ENCODE data around the gene OLFML2A.

Gene OLFML2A

GRCh38 chr9:124790801-124791505 is 14.0 kb downstream of the OLFML2A start:
- Histone ChIP-seq H3K4me3 (ENCODE audit: insufficient read depth, low read length, poor library complexity, severe bottlenecking) (no peak overlapping the region), H3K36me3 (ENCODE audit: low read length) (no peaks in the 10 kb centered on the region), H3F3A (ENCODE audit: insufficient read depth) (no peaks in the 10 kb centered on the region), H3K4me2 (ENCODE audit: low read depth, low read length, poor library complexity, severe bottlenecking) (no peak overlapping the region), H3K27ac (ENCODE audit: low read depth, low read length) (no peak overlapping the region), H3K9ac (ENCODE audit: low read length) (no peak overlapping the region), H3K9me2 (replicated peaks; ENCODE audit: insufficient read depth, low read length) (no peaks in the 10 kb centered on the region), H3K27me3 (ENCODE audit: low read length) (no peaks in the 10 kb centered on the region), H3K79me2 (ENCODE audit: insufficient read depth, low read length) (no peaks in the 10 kb centered on the region), H2AFZ (ENCODE audit: low read depth, low read length, severe bottlenecking) (no peak overlapping the region), H3K9me3 (ENCODE audit: insufficient read depth, low read length) (no peaks in the 10 kb centered on the region), H4K20me1 (ENCODE audit: low read depth, low read length) (no peaks in the 10 kb centered on the region)
- TF ChIP-seq CTCF (IDR thresholded peaks at IDR 0.05; ENCODE audit: insufficient read depth, low read length, poor library complexity, severe bottlenecking) (no peak), EZH2phosphoT487 (conservative IDR thresholded peaks at IDR 0.05; ENCODE audit: low read length) (no peak)

- Histone ChIP-seq H3K4me2 (ENCODE audit: low read depth, low read length, poor library complexity, severe bottlenecking) (no peak overlapping the region), H2AFZ (ENCODE audit: low read depth, low read length, severe bottlenecking) (no peak overlapping the region), H3K79me2 (ENCODE audit: insufficient read depth, low read length) (no peaks in the 10 kb centered on the region), H3K27ac (ENCODE audit: low read depth, low read length) (no peak overlapping the region), H3K9ac (ENCODE audit: low read length) (no peak overlapping the region), H3K9me3 (ENCODE audit: insufficient read depth, low read length) (no peaks in the 10 kb centered on the region), H3K4me3 (ENCODE audit: insufficient read depth, low read length, poor library complexity, severe bottlenecking) (no peak overlapping the region), H3F3A (ENCODE audit: insufficient read depth) (no peaks in the 10 kb centered on the region), H3K9me2 (replicated peaks; ENCODE audit: insufficient read depth, low read length) (no peaks in the 10 kb centered on the region), H4K20me1 (ENCODE audit: low read depth, low read length) (no peaks in the 10 kb centered on the region), H3K27me3 (ENCODE audit: low read length) (no peaks in the 10 kb centered on the region), H3K36me3 (ENCODE audit: low read length) (no peaks in the 10 kb centered on the region)
- TF ChIP-seq EZH2phosphoT487 (conservative IDR thresholded peaks at IDR 0.05; ENCODE audit: low read length) (no peak), CTCF (IDR thresholded peaks at IDR 0.05; ENCODE audit: insufficient read depth, low read length, poor library complexity, severe bottlenecking) (no peak)
These were observed 15.5 kb downstream of the OLFML2A start for GRCh38 chr9:124792257-124793014.

DNA sequence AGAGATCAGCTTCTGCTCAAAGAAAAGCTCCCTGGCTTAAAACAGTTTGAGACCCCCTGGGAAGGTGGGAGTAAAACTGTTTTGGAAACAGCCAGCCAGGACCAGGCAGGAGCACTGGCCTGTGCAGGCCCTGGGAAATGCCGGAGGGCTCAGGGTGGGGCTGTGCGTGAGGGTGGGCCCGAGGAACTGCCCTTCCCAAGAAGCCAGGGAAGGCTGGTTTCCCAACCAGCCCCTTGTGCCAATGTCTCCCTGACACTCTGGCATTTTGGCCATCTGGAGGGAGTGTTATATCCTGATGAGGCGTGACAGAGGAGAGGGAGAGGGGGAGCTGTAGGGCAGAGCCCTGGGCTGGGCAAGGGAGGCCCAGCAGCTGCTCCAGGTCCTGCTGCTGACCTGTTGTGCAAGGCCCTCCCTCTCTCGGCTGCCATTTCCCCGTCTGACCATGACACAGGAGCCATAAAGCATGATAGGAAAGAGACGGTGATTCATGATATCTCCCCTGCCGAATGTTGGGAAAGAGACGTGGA is 16.1 kb downstream of the OLFML2A start:
- no peak overlapping the region for H3K27ac ChIP-seq (ENCODE audit: low read depth, low read length)

More for the DNA sequence above, 16.1 kb downstream of the OLFML2A start:
- Histone ChIP-seq H3K9me3 (ENCODE audit: insufficient read depth, low read length) (no peaks in the 10 kb centered on the region), H3K9me2 (replicated peaks; ENCODE audit: insufficient read depth, low read length) (no peaks in the 10 kb centered on the region), H3K79me2 (ENCODE audit: insufficient read depth, low read length) (no peaks in the 10 kb centered on the region), H3K9ac (ENCODE audit: low read length) (no peak overlapping the region), H2AFZ (ENCODE audit: low read depth, low read length, severe bottlenecking) (no peak overlapping the region), H3K4me3 (ENCODE audit: insufficient read depth, low read length, poor library complexity, severe bottlenecking) (no peak overlapping the region), H4K20me1 (ENCODE audit: low read depth, low read length) (no peaks in the 10 kb centered on the region), H3K27me3 (ENCODE audit: low read length) (no peaks in the 10 kb centered on the region), H3K36me3 (ENCODE audit: low read length) (no peaks in the 10 kb centered on the region), H3K4me2 (ENCODE audit: low read depth, low read length, poor library complexity, severe bottlenecking) (no peak overlapping the region), H3F3A (ENCODE audit: insufficient read depth) (no peaks in the 10 kb centered on the region)
- TF ChIP-seq CTCF (IDR thresholded peaks at IDR 0.05; ENCODE audit: insufficient read depth, low read length, poor library complexity, severe bottlenecking) (no peak), EZH2phosphoT487 (conservative IDR thresholded peaks at IDR 0.05; ENCODE audit: low read length) (no peak)
